Measurements from ENCODE around the gene PPIL6. TPM values are rescaled to one million over a fixed set of nuclear protein-coding genes. Genes with fewer than 3 reads are reported as not detected.

Gene PPIL6
- total RNA-seq, 2 donors from 2014 or later: 6.9 to 9.1 TPM

GRCh38 chr6:109457562-109457996, 17.2 kb upstream of the PPIL6 start:
- H3K9me3 ChIP-seq: no peaks in the 10 kb centered on the region
- TF ChIP-seq, protein P1, sequence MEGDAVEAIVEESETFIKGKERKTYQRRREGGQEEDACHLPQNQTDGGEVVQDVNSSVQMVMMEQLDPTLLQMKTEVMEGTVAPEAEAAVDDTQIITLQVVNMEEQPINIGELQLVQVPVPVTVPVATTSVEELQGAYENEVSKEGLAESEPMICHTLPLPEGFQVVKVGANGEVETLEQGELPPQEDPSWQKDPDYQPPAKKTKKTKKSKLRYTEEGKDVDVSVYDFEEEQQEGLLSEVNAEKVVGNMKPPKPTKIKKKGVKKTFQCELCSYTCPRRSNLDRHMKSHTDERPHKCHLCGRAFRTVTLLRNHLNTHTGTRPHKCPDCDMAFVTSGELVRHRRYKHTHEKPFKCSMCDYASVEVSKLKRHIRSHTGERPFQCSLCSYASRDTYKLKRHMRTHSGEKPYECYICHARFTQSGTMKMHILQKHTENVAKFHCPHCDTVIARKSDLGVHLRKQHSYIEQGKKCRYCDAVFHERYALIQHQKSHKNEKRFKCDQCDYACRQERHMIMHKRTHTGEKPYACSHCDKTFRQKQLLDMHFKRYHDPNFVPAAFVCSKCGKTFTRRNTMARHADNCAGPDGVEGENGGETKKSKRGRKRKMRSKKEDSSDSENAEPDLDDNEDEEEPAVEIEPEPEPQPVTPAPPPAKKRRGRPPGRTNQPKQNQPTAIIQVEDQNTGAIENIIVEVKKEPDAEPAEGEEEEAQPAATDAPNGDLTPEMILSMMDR (IDR thresholded peaks at IDR 0.05): no peak
- peak overlapping the region; percentile 74 to 77 for H3K27ac ChIP-seq
- no peak for DNase-seq (ENCODE audit: low spot score)
- H3K36me3 ChIP-seq: peaks cover 15% of the 10 kb centered on the region
- peaks cover 0 to 32% of the 10 kb centered on the region in 2 donors for H3K4me1 ChIP-seq
- no peaks in the 10 kb centered on the region for H3K27me3 ChIP-seq
- no peak overlapping the region for H3K4me3 ChIP-seq

DNA sequence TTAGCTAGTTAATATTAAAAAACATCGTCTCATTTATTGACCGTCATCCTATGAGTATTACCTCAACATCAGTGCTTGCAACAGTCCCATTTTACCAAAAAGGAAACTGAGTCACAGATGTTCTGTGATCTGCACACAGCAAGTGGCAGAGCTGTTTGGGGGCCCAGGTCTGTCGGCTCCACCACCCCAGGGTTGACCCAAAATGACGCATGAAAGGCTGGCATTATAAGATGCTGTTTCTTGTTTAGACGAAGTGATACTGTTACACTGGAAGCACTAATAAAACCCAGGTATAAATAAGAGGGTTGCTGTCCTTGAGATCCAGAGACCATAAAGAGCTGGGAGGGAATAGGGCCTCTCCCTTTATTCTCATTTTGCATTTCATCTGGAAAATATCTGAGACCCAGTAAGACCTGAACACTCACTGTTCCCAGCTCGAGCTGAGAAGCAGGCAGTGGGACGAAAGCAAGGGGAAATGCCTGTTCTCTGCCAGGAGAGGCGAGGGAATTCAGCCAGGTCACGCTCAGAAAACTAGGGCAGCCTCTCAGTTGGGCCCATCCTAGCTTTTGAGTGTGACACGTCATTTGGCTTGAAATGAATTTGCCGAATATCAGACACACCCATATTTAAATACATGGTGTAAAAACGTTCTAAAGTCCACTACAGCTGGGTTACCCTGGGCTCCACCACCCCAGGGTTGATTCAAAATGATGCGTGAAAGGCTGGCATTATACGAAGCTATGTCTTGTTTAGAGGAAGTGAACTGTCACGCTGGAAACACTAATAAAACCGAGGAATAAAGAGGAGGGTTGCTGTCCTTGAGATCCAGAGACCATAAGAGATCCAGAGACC, 16.5 kb upstream of the PPIL6 start:
- peaks cover 9% of the 10 kb centered on the region for H3K36me3 ChIP-seq
- peak overlapping the region; percentile 59 to 82 for H3K4me3 ChIP-seq
- TF ChIP-seq, protein P1 (IDR thresholded peaks at IDR 0.05): no peak
- H3K9me3 ChIP-seq: no peaks in the 10 kb centered on the region
- peak overlapping the region; percentile 74 to 77 for H3K27ac ChIP-seq
- peak; percentile 88 for DNase-seq (ENCODE audit: low spot score)
- no peaks in the 10 kb centered on the region for H3K27me3 ChIP-seq
- peaks cover 0 to 32% of the 10 kb centered on the region in 2 donors for H3K4me1 ChIP-seq

DNA sequence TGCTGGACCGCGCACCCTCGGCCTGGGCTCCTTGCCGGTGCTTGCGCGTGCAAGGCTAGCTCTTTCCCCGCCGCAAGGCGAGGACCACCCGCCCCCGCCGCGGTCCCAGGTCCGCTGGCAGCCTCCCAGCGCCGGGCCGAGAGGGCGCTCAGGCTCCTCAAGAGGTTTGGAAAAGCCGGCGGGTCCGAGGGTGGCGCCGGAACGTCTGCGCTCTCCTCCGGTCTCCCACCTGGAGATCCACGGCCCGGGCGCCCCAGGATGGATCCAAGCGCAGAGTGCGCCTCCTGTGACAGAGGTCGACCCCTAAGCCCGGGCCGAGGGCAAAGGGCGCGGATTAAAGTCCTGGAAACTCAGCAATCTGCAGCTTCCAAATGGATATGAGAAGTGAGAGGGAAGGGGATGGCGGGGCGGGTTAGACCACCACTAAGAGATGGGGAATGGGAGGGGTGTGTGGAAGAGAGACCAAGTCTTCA, 15.7 kb upstream of the PPIL6 start:
- no peak for DNase-seq (ENCODE audit: low spot score)
- H3K27ac ChIP-seq: peak overlapping the region; percentile 74 to 77
- H3K27me3 ChIP-seq: no peaks in the 10 kb centered on the region
- peaks cover 0 to 32% of the 10 kb centered on the region in 2 donors for H3K4me1 ChIP-seq
- TF ChIP-seq, protein P1 (IDR thresholded peaks at IDR 0.05): no peak
- H3K9me3 ChIP-seq: no peaks in the 10 kb centered on the region
- peaks cover under 1% of the 10 kb centered on the region for H3K36me3 ChIP-seq
- H3K4me3 ChIP-seq: peak overlapping the region; percentile 59 to 82

DNA sequence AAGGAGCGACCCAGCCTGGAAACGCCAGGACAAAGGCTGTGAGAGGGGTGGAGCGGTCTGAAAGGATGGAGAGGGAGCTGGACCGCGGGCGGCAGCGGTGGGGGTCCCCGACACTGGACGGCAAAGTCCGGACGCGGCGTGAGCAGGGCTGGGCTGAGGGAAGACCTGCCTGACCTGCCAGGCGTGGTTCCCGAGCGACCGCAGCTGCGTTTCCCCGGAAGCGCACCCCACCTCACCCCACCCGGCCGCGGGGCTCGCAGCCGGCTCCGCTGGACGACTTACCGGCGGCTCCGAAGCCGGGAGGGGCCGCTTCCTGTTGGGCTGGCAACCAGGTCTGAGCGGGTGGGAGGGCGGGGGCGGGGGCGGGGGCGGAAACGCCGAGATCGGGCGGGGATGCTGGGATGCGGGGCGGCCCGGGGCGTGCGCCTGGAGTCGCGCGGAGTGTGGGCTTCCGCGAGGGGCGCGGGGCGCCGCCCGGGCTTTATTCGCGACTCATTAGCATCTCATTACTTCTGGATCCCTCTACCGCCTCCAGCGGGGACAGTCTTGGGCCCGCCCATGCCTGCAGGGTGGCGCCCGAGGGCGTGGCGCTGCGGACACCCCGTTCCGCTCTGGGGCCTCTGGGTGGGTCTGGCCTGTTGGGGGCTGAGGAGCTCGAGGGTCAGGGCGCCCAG, 15.1 kb upstream of the PPIL6 start, which contains the start of gene MICAL1:
TSS of gene MICAL1 (minus strand) at position 336 of the 674 bp plus-strand sequence. CDS start 1,576 bp downstream, outside the sequence.
- Histone ChIP-seq H3K4me3 (peak within 1 kb of the TSS; percentile 59 to 82), H3K36me3 (no peaks in the 10 kb centered on the region), H3K4me1 (peaks cover 0 to 32% of the 10 kb centered on the region in 2 donors), H3K9me3 (no peaks in the 10 kb centered on the region), H3K27ac (peak within 1 kb of the TSS; percentile 74 to 77), H3K27me3 (no peaks in the 10 kb centered on the region)
- DNase-seq (ENCODE audit: low spot score): no peak
- TF ChIP-seq, protein P1 (IDR thresholded peaks at IDR 0.05): peak in 1 of 2 donors; percentile 54

GRCh38 chr6:109454496-109455436, 14.3 kb upstream of the PPIL6 start:
- H3K4me3 ChIP-seq: peak overlapping the region; percentile 59 to 82
- TF ChIP-seq, protein P1 (IDR thresholded peaks at IDR 0.05): no peak
- H3K27ac ChIP-seq: peak overlapping the region; percentile 74 to 77
- no peak for DNase-seq (ENCODE audit: low spot score)
- H3K9me3 ChIP-seq: no peaks in the 10 kb centered on the region
- no peaks in the 10 kb centered on the region for H3K36me3 ChIP-seq
- peaks cover 0 to 32% of the 10 kb centered on the region in 2 donors for H3K4me1 ChIP-seq
- no peaks in the 10 kb centered on the region for H3K27me3 ChIP-seq
